ENCODE measurements around the gene ZBTB8A. TPM values are rescaled to one million over a fixed set of nuclear protein-coding genes. Genes with fewer than 3 reads are reported as not detected.

Gene ZBTB8A
- total RNA-seq (2022) = 11.5 and 15.1 TPM in 2 replicates
- Bru-seq, nascent RNA = percentile 78 among the genes with signal in this experiment
- BruChase-seq, experiment 1, labeled RNA remaining after a 6-hour chase = percentile 92 among the genes with signal in this experiment
- percentile 96 among the genes with signal in this experiment for BruChase-seq, experiment 2, labeled RNA remaining after a 2-hour chase
- long read RNA-seq, full-length matches to known transcripts = 11 of 17 reads
- long read RNA-seq, partial matches to known transcripts = 1 of 17 reads
- long read RNA-seq, other reads (novel, unspliced or antisense) = 5 of 17 reads

- Mint-ChIP-seq H3K4me3 (ENCODE audit: unreplicated experiment) (peak within 1 kb of the TSS; percentile 82), H3K27ac (ENCODE audit: low read depth, unreplicated experiment) (peak within 1 kb of the TSS; percentile 87), H3K9me3 (ENCODE audit: unreplicated experiment) (no peaks in the 10 kb centered on the region), H3K36me3 (ENCODE audit: insufficient read depth, unreplicated experiment) (peaks cover 5% of the 10 kb centered on the region), H3K27me3 (ENCODE audit: insufficient read depth, unreplicated experiment) (no peaks in the 10 kb centered on the region), H3K4me1 (ENCODE audit: insufficient read depth, unreplicated experiment) (peaks cover 18% of the 10 kb centered on the region)
- peak; percentile 71 for DNase-seq (ENCODE audit: unreplicated experiment)
- TF ChIP-seq CTCF (IDR thresholded peaks at IDR 0.05; ENCODE audit: unreplicated experiment) = no peak
- CTCF ChIA-PET = interaction anchor here (0.9 to 3.3 kb wide), 2 partner anchors 18 to 61 kb away, joined by 3 to 14 read pairs; no protein-coding TSS in a partner anchor
- POLR2A ChIA-PET = interaction anchor here (0.8 to 2.3 kb wide), 10 partner anchors 9 to 247 kb away, joined by 3 to 12 read pairs (median 4); partner anchors contain the start of genes BSDC1, HDAC1, RBBP4 and ZBTB8OS
- TSS peak; percentile 56 for BruUV-seq (replicated peaks)
- intact Hi-C loops (cut with micrococcal nuclease) = loop anchor here (10.0 kb wide), 1 partner anchor 134 kb away; no protein-coding TSS in a partner anchor
These were observed at the start of gene ZBTB8A for GRCh38 chr1:32538887-32539583. Gene ZBTB8A, plus strand, starts transcription at chr1:32539427. Its CDS starts 53,505 bp downstream, at chr1:32592932.

DNA sequence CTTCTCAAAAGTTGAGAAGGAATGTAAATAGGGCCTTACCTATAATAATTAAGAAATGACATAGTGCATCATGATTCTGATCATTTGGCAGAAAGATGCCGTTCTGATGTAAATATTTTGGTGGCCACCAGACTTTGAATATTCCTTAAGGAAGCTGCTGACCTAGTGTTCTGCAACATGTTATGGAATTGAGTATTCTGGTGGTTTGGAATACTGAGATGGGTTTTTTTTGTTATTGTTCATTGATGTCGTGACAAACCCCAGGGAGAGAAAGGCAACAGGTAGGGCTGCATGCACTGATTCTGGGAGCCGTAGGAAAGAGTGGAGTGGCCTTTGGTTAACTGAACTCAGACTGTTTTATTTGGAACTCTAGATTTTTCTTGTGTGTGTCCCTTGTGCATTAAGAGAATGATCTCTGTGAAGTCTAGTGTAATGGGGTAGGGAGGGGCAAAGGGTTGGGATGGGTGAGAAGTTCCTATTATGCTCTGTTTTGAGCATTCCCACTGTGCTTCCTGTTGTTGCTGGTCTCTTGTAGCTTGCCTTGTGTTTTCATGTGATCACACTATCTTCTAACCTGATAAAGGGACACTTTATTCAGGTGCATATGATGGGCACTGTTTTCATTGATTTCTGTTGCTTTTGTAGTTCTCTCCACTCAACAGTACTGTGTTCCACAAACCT lies 49.3 kb upstream of the ZBTB8A start:
- ChIA-PET POLR2A (no interaction called here), CTCF (no interaction called here)
- DNase-seq (ENCODE audit: unreplicated experiment) = no peak
- Mint-ChIP-seq H3K4me1 (ENCODE audit: insufficient read depth, unreplicated experiment) (peaks cover 5% of the 10 kb centered on the region), H3K27ac (ENCODE audit: low read depth, unreplicated experiment) (no peak overlapping the region), H3K9me3 (ENCODE audit: unreplicated experiment) (no peaks in the 10 kb centered on the region), H3K4me3 (ENCODE audit: unreplicated experiment) (no peak overlapping the region), H3K27me3 (ENCODE audit: insufficient read depth, unreplicated experiment) (no peaks in the 10 kb centered on the region), H3K36me3 (ENCODE audit: insufficient read depth, unreplicated experiment) (no peaks in the 10 kb centered on the region)
- intact Hi-C loops (cut with micrococcal nuclease) = no loop called here
- BruUV-seq (replicated peaks) = no TSS peak
- TF ChIP-seq CTCF (IDR thresholded peaks at IDR 0.05; ENCODE audit: unreplicated experiment) = no peak

DNA sequence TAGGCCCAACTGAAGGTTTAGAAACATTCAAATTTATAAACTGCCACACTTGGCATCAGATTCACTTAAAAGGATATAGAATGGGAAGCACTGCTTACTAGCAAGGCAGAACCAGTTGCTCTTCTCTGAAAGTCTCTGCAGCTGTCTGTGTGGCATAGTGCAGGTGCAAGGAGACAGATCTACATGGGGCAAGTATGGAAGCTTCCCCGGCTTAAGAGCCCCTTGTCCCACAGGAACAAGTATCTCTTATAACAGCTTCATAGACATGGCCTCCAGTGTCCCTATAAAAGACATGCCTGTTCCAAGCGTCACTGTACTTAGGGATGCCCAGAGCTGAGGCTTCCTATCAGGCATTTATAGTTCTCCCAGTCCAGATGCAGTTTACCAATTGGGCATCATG lies 47.8 kb upstream of the ZBTB8A start:
- H3K27ac Mint-ChIP-seq (ENCODE audit: low read depth, unreplicated experiment) = no peak overlapping the region
- H3K4me1 Mint-ChIP-seq (ENCODE audit: insufficient read depth, unreplicated experiment) = peaks cover 11% of the 10 kb centered on the region
- no peaks in the 10 kb centered on the region for H3K36me3 Mint-ChIP-seq (ENCODE audit: insufficient read depth, unreplicated experiment)
- ChIA-PET CTCF (interaction anchor here (0.6 kb wide), 1 partner anchor 35 kb away, joined by 7 read pairs; no protein-coding TSS in a partner anchor), POLR2A (no interaction called here)
- no peaks in the 10 kb centered on the region for H3K9me3 Mint-ChIP-seq (ENCODE audit: unreplicated experiment)
- intact Hi-C loops (cut with micrococcal nuclease) = no loop called here
- no peak for DNase-seq (ENCODE audit: unreplicated experiment)
- H3K27me3 Mint-ChIP-seq (ENCODE audit: insufficient read depth, unreplicated experiment) = no peaks in the 10 kb centered on the region
- no peak for TF ChIP-seq CTCF (IDR thresholded peaks at IDR 0.05; ENCODE audit: unreplicated experiment)
- no peak overlapping the region for H3K4me3 Mint-ChIP-seq (ENCODE audit: unreplicated experiment)
- BruUV-seq (replicated peaks) = no TSS peak

DNA sequence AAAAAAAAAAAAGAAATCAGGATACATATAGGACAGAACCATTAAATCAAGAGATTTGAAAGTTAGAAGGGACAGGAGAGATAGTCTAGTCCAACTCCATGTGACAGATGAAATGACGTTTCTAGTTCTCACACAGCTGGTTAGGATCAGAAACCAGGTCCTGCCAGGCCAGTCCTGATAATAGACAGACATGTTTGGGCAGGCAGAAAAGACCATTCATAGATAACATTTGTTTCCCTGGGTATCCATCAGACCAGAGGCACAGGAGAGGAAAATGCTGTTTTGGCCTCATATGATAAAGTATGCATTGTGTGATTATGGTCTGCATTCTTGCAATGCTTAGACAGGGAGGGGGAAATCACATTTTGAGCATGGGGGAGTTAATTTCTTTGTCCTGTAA lies 45.0 kb upstream of the ZBTB8A start:
- H3K27me3 Mint-ChIP-seq (ENCODE audit: insufficient read depth, unreplicated experiment) = no peaks in the 10 kb centered on the region
- POLR2A ChIA-PET = no interaction called here
- peak overlapping the region; percentile 54 for H3K27ac Mint-ChIP-seq (ENCODE audit: low read depth, unreplicated experiment)
- intact Hi-C loops (cut with micrococcal nuclease) = no loop called here
- H3K4me3 Mint-ChIP-seq (ENCODE audit: unreplicated experiment) = no peak overlapping the region
- peaks cover 11% of the 10 kb centered on the region for H3K4me1 Mint-ChIP-seq (ENCODE audit: insufficient read depth, unreplicated experiment)
- CTCF ChIA-PET = interaction anchor here (0.6 kb wide), 2 partner anchors 18 to 26 kb away, joined by 3 to 7 read pairs; no protein-coding TSS in a partner anchor
- H3K36me3 Mint-ChIP-seq (ENCODE audit: insufficient read depth, unreplicated experiment) = no peaks in the 10 kb centered on the region
- no peak for TF ChIP-seq CTCF (IDR thresholded peaks at IDR 0.05; ENCODE audit: unreplicated experiment)
- no peak for DNase-seq (ENCODE audit: unreplicated experiment)
- no TSS peak for BruUV-seq (replicated peaks)
- no peaks in the 10 kb centered on the region for H3K9me3 Mint-ChIP-seq (ENCODE audit: unreplicated experiment)
